ENCODE results near the gene SORCS1.

The SORCS1 gene

DNA sequence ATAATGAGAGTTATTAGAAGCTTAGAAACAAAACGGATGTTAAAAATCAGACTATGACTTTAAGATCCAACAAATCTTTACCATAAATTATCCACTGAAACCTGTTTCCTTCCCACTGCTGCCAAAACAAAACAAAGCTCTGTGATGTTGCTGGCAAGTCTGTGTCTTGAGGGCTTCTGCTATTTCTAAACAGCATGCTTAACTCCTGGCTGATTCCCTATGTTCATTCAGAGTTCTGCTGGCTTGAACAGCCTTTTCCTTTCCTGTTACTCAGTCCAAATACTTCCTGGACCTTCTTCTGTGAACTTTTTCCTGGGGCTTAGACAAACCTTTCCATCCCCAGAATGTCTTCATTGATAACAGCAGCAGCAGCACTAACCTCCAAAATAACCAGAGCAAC, 448.1 kb downstream of the SORCS1 start:
- DNase-seq, result no peak

DNA sequence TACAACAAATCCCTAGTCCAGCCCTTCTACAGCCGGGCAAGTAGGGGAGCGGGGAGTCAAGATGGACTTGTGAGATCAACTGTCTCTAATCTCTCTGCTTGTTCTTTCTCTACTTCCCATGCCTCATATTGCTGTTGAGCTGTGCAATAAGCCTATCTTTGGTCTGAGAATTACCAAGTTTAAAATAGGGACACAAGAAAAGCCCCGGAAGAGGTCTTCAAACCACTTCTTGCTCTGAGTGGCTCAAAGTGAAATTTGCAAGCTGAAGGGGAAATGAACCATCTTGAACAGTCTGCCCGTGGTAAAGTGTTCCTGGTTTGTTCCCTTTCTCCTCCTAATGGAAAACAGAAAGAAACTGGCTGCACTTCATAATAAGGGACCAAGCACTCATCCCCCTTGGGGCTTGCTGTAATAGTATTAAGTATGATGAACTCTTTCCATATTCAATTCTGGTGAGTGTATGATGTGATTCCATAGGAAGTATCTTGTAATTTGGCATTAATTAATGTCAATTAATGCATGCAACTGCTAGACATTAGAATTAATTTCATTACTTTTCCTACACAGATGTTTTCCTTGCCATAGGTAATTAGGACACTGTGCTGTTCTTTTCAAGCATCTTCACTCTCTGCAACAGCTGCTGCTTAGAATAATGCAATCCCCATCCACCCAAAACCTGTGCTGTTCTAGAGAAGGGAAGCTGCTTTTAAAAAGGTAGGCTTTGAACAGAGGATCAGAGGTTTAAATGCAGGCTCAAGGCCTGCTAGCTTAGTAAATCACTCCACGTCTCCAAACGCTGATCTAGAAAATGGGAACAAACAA, 449.6 kb downstream of the SORCS1 start:
- DNase-seq, result no peak

DNA sequence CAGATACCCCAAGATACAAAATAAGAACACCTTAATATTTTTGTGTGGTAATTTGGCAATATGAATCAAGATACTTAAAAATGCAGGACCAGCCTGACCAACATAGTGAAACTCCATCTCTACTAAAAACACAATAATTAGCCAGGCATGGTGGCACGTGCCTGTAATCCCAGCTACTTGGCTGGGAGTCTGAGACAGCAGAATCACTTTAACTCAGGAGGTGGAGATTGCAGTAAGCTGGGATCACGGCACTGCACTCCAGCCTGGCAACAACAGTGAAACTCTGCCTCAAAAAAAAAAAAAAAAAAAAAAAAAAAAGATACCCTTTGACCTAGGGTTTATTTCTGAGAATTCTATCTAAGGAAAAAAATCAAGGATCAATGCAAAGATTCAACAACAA, 450.7 kb downstream of the SORCS1 start:
- DNase-seq, result no peak

DNA sequence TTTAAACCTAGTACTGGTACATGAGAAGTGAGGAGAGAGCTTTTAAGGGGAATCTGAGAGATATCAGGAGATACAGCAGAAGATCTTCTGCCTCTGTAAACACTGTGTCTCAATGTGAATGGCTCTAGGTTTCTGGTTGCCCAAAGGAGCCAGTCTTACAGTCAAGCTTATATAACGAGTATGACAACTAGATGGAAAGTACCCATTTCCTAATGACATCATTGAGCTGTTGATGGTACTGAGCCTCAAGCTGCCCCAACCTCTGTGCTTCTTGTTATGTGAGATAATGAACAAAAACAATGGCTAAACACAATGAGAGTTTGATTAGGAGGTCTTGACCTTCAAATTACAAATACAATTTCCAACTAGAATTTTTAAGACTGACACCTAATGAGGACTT, 451.5 kb downstream of the SORCS1 start:
- no peak for DNase-seq

DNA sequence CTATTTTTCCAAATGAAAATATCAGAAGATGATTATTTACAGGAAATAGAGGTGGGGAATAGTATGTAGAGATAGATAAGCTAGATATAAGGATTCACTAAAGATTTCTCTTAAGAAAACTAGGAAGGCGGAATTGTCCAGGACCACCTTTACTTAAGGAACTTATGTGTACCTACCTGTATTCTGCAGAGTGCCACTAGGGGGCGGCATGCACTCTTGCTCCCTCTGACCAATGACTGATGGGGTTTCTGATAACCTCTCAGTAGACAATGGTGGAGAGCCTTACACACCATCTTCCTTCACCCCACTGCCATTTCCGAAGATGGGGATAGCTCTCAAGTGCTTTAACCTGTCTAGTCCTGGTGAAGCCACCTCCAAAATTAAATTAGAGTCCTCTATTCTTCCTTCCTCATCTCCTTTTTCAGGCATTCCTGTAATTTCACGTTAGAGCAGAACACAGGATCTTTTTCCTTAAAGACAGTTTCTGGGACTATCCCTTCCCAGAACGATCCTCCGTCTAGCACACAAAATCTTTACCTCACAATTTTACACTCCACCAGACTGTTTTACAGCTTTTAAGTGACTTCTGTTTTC, 453.1 kb downstream of the SORCS1 start:
- peak; percentile 19 for DNase-seq

DNA sequence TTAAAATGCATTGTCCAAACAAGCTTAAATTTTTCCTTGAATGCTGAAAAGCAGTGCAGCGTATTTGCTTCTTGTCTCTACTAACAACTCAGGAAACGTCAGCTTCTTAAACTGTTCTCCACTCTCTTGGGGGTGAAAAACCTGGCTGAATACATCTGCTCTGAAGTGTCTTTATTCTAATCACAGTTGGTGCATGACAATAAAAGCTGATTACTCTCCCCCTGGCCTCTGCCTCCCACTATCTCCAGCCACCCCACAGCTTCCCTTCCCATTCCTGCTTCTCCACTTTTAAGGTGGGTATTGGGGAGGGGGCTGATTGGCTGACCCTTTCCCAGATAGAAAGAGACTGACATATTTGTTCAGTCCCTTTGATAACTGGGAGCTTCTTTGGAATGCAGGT, 456.0 kb downstream of the SORCS1 start:
- no peak for DNase-seq

DNA sequence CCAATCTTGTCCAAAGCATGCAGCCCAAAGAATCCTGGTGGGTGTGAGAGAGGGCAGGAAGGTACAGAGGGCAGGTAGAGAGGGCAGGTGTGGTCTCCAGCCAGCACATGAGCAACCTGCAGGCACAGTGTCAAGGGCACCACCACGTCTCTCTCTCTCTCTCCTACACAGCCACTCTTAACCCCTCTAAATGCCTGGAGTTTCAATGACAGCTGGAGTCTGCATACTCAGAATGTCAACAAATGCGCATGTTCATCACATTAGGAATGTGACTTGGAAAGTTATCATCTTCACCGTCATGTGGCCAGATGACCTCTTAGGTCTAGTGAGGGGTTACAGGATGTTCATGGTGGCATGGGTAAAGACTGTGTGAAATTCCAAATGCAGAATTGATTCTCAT, 456.8 kb downstream of the SORCS1 start:
- no peak for DNase-seq

- no peak for DNase-seq
These were observed 458.4 kb downstream of the SORCS1 start for GRCh38 chr10:106706127-106706526.

GRCh38 chr10:106705681-106706100, 458.8 kb downstream of the SORCS1 start:
- DNase-seq, result no peak

DNA sequence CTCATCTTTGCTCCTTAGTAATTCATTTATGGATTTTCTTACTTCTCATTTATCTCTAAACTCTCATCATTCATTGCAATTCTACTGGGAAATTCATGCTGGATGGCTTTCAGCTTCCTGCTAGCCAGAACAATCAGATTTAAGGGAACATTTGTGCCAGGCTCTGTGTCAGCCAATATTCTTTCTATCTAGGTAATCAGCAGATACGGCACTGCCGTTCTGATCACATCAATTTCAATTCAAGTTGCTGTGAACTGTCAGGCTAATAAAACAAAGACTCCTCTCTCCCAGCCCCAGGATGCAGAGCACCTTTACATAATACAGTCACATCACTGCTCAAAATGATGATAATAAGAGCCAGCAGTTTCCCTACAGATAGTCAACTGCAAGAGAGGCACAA, 468.3 kb downstream of the SORCS1 start:
- DNase-seq, result no peak

- DNase-seq, result no peak
These were observed 469.8 kb downstream of the SORCS1 start for GRCh38 chr10:106694696-106695095.

- no peak for DNase-seq
These were observed 482.3 kb downstream of the SORCS1 start for GRCh38 chr10:106682175-106682574.

GRCh38 chr10:106680061-106680460, 484.4 kb downstream of the SORCS1 start:
- DNase-seq, result no peak

- no peak for DNase-seq
These were observed 485.2 kb downstream of the SORCS1 start for GRCh38 chr10:106679314-106679713.

GRCh38 chr10:106672517-106673175, 491.9 kb downstream of the SORCS1 start:
- no peak for DNase-seq

GRCh38 chr10:106661767-106662140, 502.8 kb downstream of the SORCS1 start:
- no peak for DNase-seq

- DNase-seq, result no peak
These were observed 503.3 kb downstream of the SORCS1 start for GRCh38 chr10:106661133-106661766.

GRCh38 chr10:106660550-106660949, 504.0 kb downstream of the SORCS1 start:
- no peak for DNase-seq

- no peak for DNase-seq
These were observed 508.9 kb downstream of the SORCS1 start for GRCh38 chr10:106655636-106656035.

DNA sequence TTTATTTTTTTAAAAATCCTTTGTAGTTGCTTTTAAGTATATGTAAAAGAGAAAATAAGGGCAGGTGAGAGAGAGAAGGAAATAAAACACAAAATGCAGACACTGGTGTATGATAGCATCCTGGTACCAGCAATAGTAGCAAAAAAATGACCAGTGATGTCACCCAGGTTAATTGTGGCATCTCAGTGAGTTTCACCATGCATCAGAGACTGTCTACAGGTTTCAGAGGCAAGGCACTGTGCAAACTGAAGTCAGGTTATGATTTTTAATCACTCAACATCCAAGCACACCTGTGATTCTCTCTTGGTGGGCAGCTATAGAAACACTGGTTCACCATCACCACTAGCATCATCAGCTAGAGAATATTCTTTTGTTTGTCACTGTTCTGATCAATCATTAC, 509.3 kb downstream of the SORCS1 start:
- DNase-seq, result no peak

- DNase-seq, result no peak
These were observed 512.2 kb downstream of the SORCS1 start for GRCh38 chr10:106652279-106652678.

DNA sequence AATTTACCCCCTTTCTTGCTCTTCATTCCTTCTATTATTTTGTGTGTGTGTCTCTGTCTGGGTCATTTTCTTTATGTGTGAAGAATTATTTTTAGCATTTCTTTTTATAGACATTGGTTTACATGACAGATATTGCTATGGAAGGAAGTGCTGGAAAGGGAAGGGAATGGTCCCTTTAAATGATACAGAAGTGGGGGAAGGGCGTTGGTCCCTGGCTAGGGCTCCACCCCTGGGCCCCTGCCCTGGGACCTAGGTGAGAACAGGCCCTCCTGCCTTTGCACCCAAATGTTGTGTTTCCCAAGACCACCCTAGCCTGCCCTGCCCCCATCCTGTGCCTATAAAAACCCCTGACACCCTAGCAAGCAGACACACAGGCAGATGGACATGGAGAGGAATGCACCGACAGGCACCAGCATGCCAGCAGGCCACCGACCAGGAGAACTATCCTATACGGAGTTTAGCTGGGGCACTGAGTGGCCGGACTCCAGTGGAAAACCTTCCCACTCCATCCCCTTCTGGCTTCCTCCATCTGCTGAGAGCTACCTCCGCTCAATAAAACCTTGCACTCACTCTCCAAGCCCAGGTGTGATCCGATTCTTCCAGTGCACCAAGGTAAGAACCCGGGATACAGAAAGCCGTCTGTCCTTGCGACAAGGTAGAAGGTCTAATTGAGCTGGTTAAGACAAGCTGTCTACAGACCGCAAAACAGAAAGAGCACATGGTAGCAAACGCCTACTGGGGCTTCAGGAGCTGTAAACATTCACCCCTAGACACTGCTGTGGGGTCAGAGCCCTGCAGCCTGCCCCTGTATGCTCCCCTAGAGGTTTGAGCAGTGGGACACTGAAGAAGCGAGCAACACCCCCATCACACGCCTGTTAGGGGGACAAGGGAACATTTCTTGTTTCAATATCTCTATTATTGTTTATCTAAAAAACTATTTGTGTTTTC, 515.7 kb downstream of the SORCS1 start:
- no peak for DNase-seq

GRCh38 chr10:106643473-106643872, 521.0 kb downstream of the SORCS1 start:
- DNase-seq, result no peak

Data from CD4-positive, alpha-beta T cell treated with Interleukin-15 for 1 hour (primary cell).